ENCODE results near the gene SLC24A2.

GRCh38 chr9:19768798-19769197 is 20.0 kb downstream of the SLC24A2 start:
- TF ChIP-seq CTCF (IDR thresholded peaks at IDR 0.05), result no peak
- no peak for TF ChIP-seq EP300 (IDR thresholded peaks at IDR 0.05)
- TF ChIP-seq POLR2A (IDR thresholded peaks at IDR 0.05), result no peak
